ENCODE results near the gene TXNRD2.

Gene TXNRD2

GRCh38 chr22:19889951-19890350, 51.7 kb downstream of the TXNRD2 start:
- no peak for TF ChIP-seq CTCF (IDR thresholded peaks at IDR 0.05; ENCODE audit: low read depth, low read length, missing control alignments)
- DNase-seq (ENCODE audit: low read depth), result no peak
- in situ Hi-C loops (cut with HindIII; ENCODE audit: low sequenced_read_pairs), result no loop called here
- no peak overlapping the region for H3K4me3 ChIP-seq (ENCODE audit: low read depth, low read length)

- in situ Hi-C loops (cut with HindIII; ENCODE audit: low sequenced_read_pairs), result no loop called here
Observed at GRCh38 chr22:19888131-19888746, 53.4 kb downstream of the TXNRD2 start.

DNA sequence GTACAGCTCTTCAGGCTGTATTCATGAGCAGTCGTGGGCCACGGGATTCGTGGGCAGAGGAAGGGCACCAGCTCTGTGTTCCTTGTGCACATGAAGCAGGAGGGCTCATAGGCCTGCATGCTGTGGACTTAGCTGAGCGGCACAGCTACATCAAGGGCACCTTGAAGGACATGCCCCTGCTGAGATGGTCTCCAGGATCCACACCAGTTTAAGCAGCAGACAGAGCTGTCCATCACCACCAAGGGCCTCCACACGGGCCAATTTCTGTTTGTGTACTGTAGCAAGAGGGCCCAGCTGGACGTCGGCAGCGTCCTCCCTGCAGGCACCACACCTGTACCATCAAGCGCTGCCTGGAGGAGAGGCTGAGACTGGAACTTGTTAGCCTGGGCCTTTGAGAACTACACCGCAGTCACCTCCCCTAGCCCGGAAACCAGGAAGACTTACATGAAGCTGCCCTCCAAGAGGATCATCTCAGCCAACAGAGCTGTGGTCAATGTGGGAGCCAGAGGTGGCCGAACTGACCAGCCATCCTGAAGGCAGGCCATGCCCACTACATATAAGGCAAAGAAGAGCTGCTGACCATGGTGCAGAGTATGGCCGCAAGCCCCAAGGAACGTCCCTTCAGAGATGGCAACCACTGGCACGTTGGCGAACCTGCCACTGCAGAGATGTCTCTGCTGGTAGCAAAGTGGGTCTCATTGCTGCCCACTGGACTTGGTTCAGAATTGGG, 54.2 kb downstream of the TXNRD2 start:
- no peak for TF ChIP-seq CTCF (IDR thresholded peaks at IDR 0.05; ENCODE audit: low read depth, low read length, missing control alignments)
- DNase-seq (ENCODE audit: low read depth), result no peak
- H3K4me3 ChIP-seq (ENCODE audit: low read depth, low read length), result no peak overlapping the region
- in situ Hi-C loops (cut with HindIII; ENCODE audit: low sequenced_read_pairs), result no loop called here

More at GRCh38 chr22:19888131-19888746, 53.4 kb downstream of the TXNRD2 start:
- TF ChIP-seq CTCF (IDR thresholded peaks at IDR 0.05; ENCODE audit: low read depth, low read length, missing control alignments), result no peak
- no peak for DNase-seq (ENCODE audit: low read depth)
- H3K4me3 ChIP-seq (ENCODE audit: low read depth, low read length), result no peak overlapping the region

DNA sequence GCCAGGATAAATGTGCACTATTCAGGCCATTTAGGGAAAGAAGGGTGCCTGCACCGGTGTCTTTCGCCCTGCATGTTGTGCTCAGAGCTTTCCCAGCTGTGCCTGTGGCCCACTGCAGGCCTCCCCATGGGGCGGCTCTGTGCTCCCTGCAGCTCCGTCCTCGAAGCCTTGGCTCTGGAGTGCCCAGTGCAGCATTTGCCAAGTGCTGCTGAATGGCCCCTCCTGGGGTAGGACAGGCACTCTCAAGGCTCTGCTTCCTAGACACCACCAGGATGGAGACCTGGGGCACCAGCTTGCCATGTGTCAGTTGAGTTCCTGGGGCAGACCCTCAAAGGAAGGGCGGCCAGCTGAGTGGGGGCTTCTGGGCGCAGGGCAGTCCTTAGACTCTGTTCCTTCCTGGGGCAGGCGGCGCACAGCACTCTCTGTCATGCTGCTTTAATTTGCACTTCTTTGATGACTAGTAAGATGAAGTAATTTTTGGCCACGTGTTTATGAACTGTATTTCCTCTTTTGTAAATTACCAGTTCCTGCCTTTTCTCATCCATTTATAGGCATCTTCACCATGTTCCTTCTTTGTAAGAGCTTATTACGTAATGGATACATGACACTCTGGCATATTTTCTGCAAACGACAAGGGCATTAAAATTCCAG, 54.9 kb downstream of the TXNRD2 start:
- TF ChIP-seq CTCF (IDR thresholded peaks at IDR 0.05; ENCODE audit: low read depth, low read length, missing control alignments), result no peak
- peak; percentile 8 for DNase-seq (ENCODE audit: low read depth)
- H3K4me3 ChIP-seq (ENCODE audit: low read depth, low read length), result no peak overlapping the region
- in situ Hi-C loops (cut with HindIII; ENCODE audit: low sequenced_read_pairs), result no loop called here

GRCh38 chr22:19885841-19886592, 55.6 kb downstream of the TXNRD2 start:
- DNase-seq (ENCODE audit: low read depth), result no peak
- no peak overlapping the region for H3K4me3 ChIP-seq (ENCODE audit: low read depth, low read length)
- in situ Hi-C loops (cut with HindIII; ENCODE audit: low sequenced_read_pairs), result no loop called here
- no peak for TF ChIP-seq CTCF (IDR thresholded peaks at IDR 0.05; ENCODE audit: low read depth, low read length, missing control alignments)
